GM08714 (cell line): ENCODE data around the gene ZBTB45.

Experiments
- H3K4me3 ChIP-seq: fragments of 200-500 bp; sonication (Bioruptor generic); 2 replicates; pipeline ENCODE4 v1.5.1; 2014; ENCODE audit warnings: mild to moderate bottlenecking, low read length, inconsistent platforms
- ZNF274 ChIP-seq: IDR thresholded peaks from 2 replicates; pipeline ENCODE4 v1.6.1; 2012; ENCODE audit warnings: mild to moderate bottlenecking, low read depth, low read length

The ZBTB45 gene

GRCh38 chr19:58519355-58520256, at the start of gene ZBTB45:
ZBTB45 (minus strand) TSS chr19:58519810; CDS start chr19:58517673, 2,137 bp downstream.
- TF ChIP-seq ZNF274, result no peak
- peak within 1 kb of the TSS; percentile 83 for H3K4me3 ChIP-seq

- H3K4me3 ChIP-seq, result no peak overlapping the region
- no peak for TF ChIP-seq ZNF274
Measured at GRCh38 chr19:58568453-58569130, 49.0 kb upstream of the ZBTB45 start.

GRCh38 chr19:58566989-58567388, 47.4 kb upstream of the ZBTB45 start:
- no peak for TF ChIP-seq ZNF274

GRCh38 chr19:58563823-58564222, 44.2 kb upstream of the ZBTB45 start:
- H3K4me3 ChIP-seq, result peak overlapping the region; percentile 34; the same call in 1 of the 2 replicates
- TF ChIP-seq ZNF274, result no peak

More at GRCh38 chr19:58566989-58567388, 47.4 kb upstream of the ZBTB45 start:
- H3K4me3 ChIP-seq, result no peak overlapping the region

GRCh38 chr19:58563034-58563573, 43.5 kb upstream of the ZBTB45 start:
- TF ChIP-seq ZNF274, result no peak
- H3K4me3 ChIP-seq, result peak overlapping the region; percentile 34; the same call in 1 of the 2 replicates

GRCh38 chr19:58562122-58563033, 42.8 kb upstream of the ZBTB45 start:
- TF ChIP-seq ZNF274, result no peak
- peak overlapping the region; percentile 34; the same call in 1 of the 2 replicates for H3K4me3 ChIP-seq

- peak overlapping the region; percentile 34; the same call in 1 of the 2 replicates for H3K4me3 ChIP-seq
Measured at GRCh38 chr19:58561373-58562121, 41.9 kb upstream of the ZBTB45 start.

GRCh38 chr19:58560921-58561320, 41.3 kb upstream of the ZBTB45 start:
- TF ChIP-seq ZNF274, result no peak
- no peak overlapping the region for H3K4me3 ChIP-seq

More at GRCh38 chr19:58561373-58562121, 41.9 kb upstream of the ZBTB45 start:
- no peak for TF ChIP-seq ZNF274

- H3K4me3 ChIP-seq, result peak overlapping the region; percentile 86
- no peak for TF ChIP-seq ZNF274
Measured at GRCh38 chr19:58560007-58560887, 40.6 kb upstream of the ZBTB45 start.

GRCh38 chr19:58559275-58560006, 39.8 kb upstream of the ZBTB45 start:
- no peak for TF ChIP-seq ZNF274
- H3K4me3 ChIP-seq, result peak overlapping the region; percentile 86

- H3K4me3 ChIP-seq, result peak overlapping the region; percentile 97
- no peak for TF ChIP-seq ZNF274
Measured at GRCh38 chr19:58558623-58559274, 39.1 kb upstream of the ZBTB45 start.
